ENCODE results near the gene PHYKPL. TPM values are rescaled to one million over a fixed set of nuclear protein-coding genes. Genes with fewer than 3 reads are reported as not detected.

PHYKPL gene
- total RNA-seq, 3 donors from 2014 or later (not counting 1 experiment from before 2014, with no cell fraction given): 111 to 134 (median 131) TPM

- H3K9me3 Mint-ChIP-seq: no peaks in the 10 kb centered on the region
- Histone ChIP-seq H3K36me3 (ENCODE audit: control insufficient read depth, insufficient read depth, low read length) (no peaks in the 10 kb centered on the region), H3K4me1 (ENCODE audit: control insufficient read depth, insufficient read depth, low read length) (no peaks in the 10 kb centered on the region), H3K9me3 (ENCODE audit: control insufficient read depth, insufficient read depth, low read length) (no peaks in the 10 kb centered on the region), H3K4me3 (ENCODE audit: low read length) (no peak overlapping the region), H3K27ac (ENCODE audit: low read length) (no peak overlapping the region), H3K27me3 (ENCODE audit: control insufficient read depth, insufficient read depth, low read length) (no peaks in the 10 kb centered on the region)
- WGBS (ENCODE audit: insufficient coverage): 87% methylated on average over 3 of the region's 3 CpGs
- no peak overlapping the region for H3K27ac Mint-ChIP-seq
- H3K4me1 Mint-ChIP-seq: no peaks in the 10 kb centered on the region
- H3K27me3 Mint-ChIP-seq (ENCODE audit: low read depth in 2 of 2): peaks cover 1 to 2% of the 10 kb centered on the region in 2 donors
- DNase-seq: no peak
- no peak for TF ChIP-seq CTCF (IDR thresholded peaks at IDR 0.05)
- H3K4me3 Mint-ChIP-seq: no peak overlapping the region
- H3K36me3 Mint-ChIP-seq: no peaks in the 10 kb centered on the region
- intact Hi-C loops (cut with micrococcal nuclease): no loop called here
- ATAC-seq: no peak
These were observed 58.1 kb downstream of the PHYKPL start for GRCh38 chr5:178174456-178174855.

- Histone ChIP-seq H3K27ac (ENCODE audit: low read length) (no peak overlapping the region), H3K4me1 (ENCODE audit: control insufficient read depth, insufficient read depth, low read length) (no peaks in the 10 kb centered on the region), H3K27me3 (ENCODE audit: control insufficient read depth, insufficient read depth, low read length) (no peaks in the 10 kb centered on the region), H3K9me3 (ENCODE audit: control insufficient read depth, insufficient read depth, low read length) (no peaks in the 10 kb centered on the region), H3K36me3 (ENCODE audit: control insufficient read depth, insufficient read depth, low read length) (no peaks in the 10 kb centered on the region), H3K4me3 (ENCODE audit: low read length) (no peak overlapping the region)
- DNase-seq (no peak), ATAC-seq (no peak)
- no peaks in the 10 kb centered on the region for H3K36me3 Mint-ChIP-seq
- no peak overlapping the region for H3K4me3 Mint-ChIP-seq
- H3K4me1 Mint-ChIP-seq: no peaks in the 10 kb centered on the region
- no peak overlapping the region for H3K27ac Mint-ChIP-seq
- intact Hi-C loops (cut with micrococcal nuclease): no loop called here
- TF ChIP-seq CTCF (IDR thresholded peaks at IDR 0.05): no peak
- whole genome bisulfite sequencing (ENCODE audit: insufficient coverage): 100% methylated on average over 1 of the region's 2 CpGs
- H3K27me3 Mint-ChIP-seq (ENCODE audit: low read depth in 2 of 2): peaks cover 0 to 7% of the 10 kb centered on the region in 2 donors
- no peaks in the 10 kb centered on the region for H3K9me3 Mint-ChIP-seq
These were observed 62.1 kb downstream of the PHYKPL start for GRCh38 chr5:178170455-178170854.

- intact Hi-C loops (cut with micrococcal nuclease): no loop called here
- H3K36me3 ChIP-seq (ENCODE audit: control insufficient read depth, insufficient read depth, low read length): no peaks in the 10 kb centered on the region
- H3K27ac ChIP-seq (ENCODE audit: low read length): no peak overlapping the region
- H3K9me3 ChIP-seq (ENCODE audit: control insufficient read depth, insufficient read depth, low read length): no peaks in the 10 kb centered on the region
- no peak overlapping the region for H3K4me3 ChIP-seq (ENCODE audit: low read length)
- Mint-ChIP-seq H3K9me3 (no peaks in the 10 kb centered on the region), H3K4me3 (no peak overlapping the region), H3K27ac (no peak overlapping the region), H3K27me3 (ENCODE audit: low read depth in 2 of 2) (peaks cover 15 to 29% of the 10 kb centered on the region in 2 donors), H3K36me3 (no peaks in the 10 kb centered on the region), H3K4me1 (peaks cover 8 to 11% of the 10 kb centered on the region in 2 donors)
- DNase-seq (no peak), ATAC-seq (no peak)
- peaks cover 8% of the 10 kb centered on the region for H3K4me1 ChIP-seq (ENCODE audit: control insufficient read depth, insufficient read depth, low read length)
- TF ChIP-seq CTCF (IDR thresholded peaks at IDR 0.05): no peak
- peaks cover 8% of the 10 kb centered on the region for H3K27me3 ChIP-seq (ENCODE audit: control insufficient read depth, insufficient read depth, low read length)
- 71% methylated on average over 38 of the region's 38 CpGs for WGBS (ENCODE audit: insufficient coverage)
These were observed 67.0 kb downstream of the PHYKPL start for GRCh38 chr5:178165581-178165980.

All from natural killer cell (primary cell).